NCI-H2227 treated with DMSO at 0.1 percent for 48 hours (cell line): Measurements from ENCODE around the gene POLR3A.

Experiments used
- DNase-seq: peaks from one replicate; lab custom pipeline; 2025; lab: John Stamatoyannopoulos, UW

Gene POLR3A

GRCh38 chr10:77943121-77943901 lies 86.0 kb downstream of the POLR3A start:
- no peak for DNase-seq

GRCh38 chr10:77941790-77942189 lies 87.5 kb downstream of the POLR3A start:
- DNase-seq, result no peak

GRCh38 chr10:77940627-77941026 lies 88.7 kb downstream of the POLR3A start:
- DNase-seq, result no peak

GRCh38 chr10:77940225-77940624 lies 89.1 kb downstream of the POLR3A start:
- no peak for DNase-seq

- no peak for DNase-seq
These were observed 89.7 kb downstream of the POLR3A start for GRCh38 chr10:77939561-77940001.

- no peak for DNase-seq
These were observed 92.4 kb downstream of the POLR3A start for GRCh38 chr10:77936697-77937567.

GRCh38 chr10:77932016-77932715 lies 97.1 kb downstream of the POLR3A start:
- no peak for DNase-seq

GRCh38 chr10:77927402-77928246 lies 101.7 kb downstream of the POLR3A start:
- DNase-seq, result no peak

- DNase-seq, result no peak
These were observed 102.5 kb downstream of the POLR3A start, which contains the start of gene DLG5 for GRCh38 chr10:77926566-77927401. TSS of gene DLG5 (minus strand) at chr10:77926755. CDS start at chr10:77926520, 235 bp downstream.

- no peak for DNase-seq
These were observed 103.3 kb downstream of the POLR3A start for GRCh38 chr10:77925795-77926565.

- DNase-seq, result no peak
These were observed 103.9 kb downstream of the POLR3A start for GRCh38 chr10:77925410-77925794.

- DNase-seq, result no peak
These were observed 106.6 kb downstream of the POLR3A start for GRCh38 chr10:77922566-77923179.

- DNase-seq, result no peak
These were observed 107.3 kb downstream of the POLR3A start for GRCh38 chr10:77922055-77922454.

- DNase-seq, result no peak
These were observed 107.9 kb downstream of the POLR3A start for GRCh38 chr10:77921395-77921794.

GRCh38 chr10:77920495-77920894 lies 108.8 kb downstream of the POLR3A start:
- DNase-seq, result no peak

GRCh38 chr10:77919713-77920108 lies 109.6 kb downstream of the POLR3A start:
- no peak for DNase-seq
